GM20431 (cell line): ENCODE results near the gene CBR3.
"Not testable (repeated sequence)": the region's sequence is repeated elsewhere in the genome, so short reads cannot be mapped to it uniquely, and the experiment has no call there.

Source experiments
- in situ Hi-C: fragments of 300-500 bp; cut with MseI, MboI; formaldehyde crosslinking; loops from one replicate; pipeline ENCODE4 v1.15.0; 2020; ENCODE audit warnings: low sequenced_read_pairs; ENCODE audit not compliant: unreplicated experiment

The CBR3 gene

DNA sequence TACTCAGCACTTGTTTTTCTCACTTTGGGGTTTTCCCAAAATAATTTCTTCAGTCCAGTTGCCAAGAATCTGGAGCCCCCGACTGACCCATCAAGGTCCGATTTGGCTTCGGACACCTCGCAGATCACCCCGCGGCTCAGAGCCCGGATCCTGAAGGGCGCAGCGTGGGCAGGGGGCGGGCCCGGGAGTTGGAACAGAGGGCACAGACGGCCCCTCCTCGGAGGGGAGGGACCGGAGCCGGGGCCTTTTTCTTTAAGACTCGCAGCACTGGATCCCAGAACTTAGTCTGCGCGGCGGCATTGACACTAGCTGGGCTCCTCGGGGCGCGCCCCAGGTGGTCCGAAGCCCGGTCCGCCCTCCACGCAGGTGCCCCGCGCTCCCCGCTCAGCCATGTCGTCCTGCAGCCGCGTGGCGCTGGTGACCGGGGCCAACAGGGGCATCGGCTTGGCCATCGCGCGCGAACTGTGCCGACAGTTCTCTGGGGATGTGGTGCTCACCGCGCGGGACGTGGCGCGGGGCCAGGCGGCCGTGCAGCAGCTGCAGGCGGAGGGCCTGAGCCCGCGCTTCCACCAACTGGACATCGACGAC is at the start of gene CBR3:
Gene CBR3 (plus strand): TSS at position 277 of the 588 bp plus-strand sequence. CDS start 114 bp downstream, at position 391.
- in situ Hi-C loops: no loop called here

GRCh38 chr21:36087362-36088138 is 47.3 kb upstream of the CBR3 start:
- in situ Hi-C loops: no loop called here

DNA sequence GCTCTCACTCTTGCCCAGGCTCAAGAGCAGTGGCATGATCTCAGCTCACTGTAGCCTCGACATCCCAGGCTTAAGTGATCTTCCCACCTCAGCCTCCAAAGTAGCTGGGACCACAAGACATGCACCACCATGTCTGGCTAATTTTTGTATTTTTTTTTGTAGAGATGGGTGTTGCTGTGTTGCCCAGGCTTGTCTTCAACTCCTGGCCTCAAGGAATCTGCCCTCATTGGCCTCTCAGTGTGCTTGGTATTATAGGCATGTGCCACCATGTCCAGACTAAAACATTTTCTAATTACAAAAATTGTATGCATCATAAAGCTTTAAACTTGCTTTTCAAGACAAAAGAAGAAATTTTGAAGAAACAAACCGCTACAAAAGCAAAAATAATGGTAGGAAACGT is 44.9 kb upstream of the CBR3 start:
- in situ Hi-C loops: no loop called here

DNA sequence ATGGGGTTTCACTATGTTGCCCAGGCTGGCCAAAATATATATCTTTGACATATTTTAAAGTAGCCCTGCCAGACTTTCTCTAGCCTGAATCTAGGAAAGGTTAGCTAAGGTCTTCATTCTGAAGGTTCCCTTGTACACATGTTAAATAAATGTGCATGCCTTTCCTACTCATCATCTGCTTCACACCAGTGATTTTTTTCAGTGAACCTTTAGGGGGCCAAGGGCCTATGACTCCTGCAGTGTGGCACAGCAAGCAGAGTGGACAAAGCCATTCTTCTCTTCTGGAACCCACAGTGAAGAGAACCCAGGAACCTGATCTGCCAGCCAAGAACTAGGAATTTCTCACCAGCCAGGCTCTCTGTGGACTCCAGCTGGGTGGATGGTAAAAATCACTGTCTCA is 42.2 kb upstream of the CBR3 start:
- in situ Hi-C loops: no loop called here

DNA sequence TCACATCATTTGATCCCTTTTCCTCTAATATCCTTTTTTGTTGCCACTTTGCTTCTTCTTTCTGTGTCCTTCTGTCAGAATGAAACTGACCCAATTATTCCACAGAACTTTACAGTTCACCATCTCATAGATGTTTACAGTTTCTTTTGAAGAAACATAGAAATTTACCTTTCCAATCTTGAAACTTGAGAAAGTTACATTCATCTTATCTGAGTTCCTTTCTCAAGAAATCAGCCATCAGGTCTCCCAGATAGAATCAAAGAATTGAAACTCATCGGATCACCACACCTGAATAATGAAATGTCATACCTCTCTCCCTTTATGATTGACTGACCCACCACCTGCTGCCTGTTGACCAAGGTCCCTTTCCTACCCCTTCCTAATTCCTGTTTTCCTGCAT is 41.4 kb upstream of the CBR3 start:
- in situ Hi-C loops: no loop called here

GRCh38 chr21:36096398-36097290 is 38.2 kb upstream of the CBR3 start:
- in situ Hi-C loops: no loop called here

DNA sequence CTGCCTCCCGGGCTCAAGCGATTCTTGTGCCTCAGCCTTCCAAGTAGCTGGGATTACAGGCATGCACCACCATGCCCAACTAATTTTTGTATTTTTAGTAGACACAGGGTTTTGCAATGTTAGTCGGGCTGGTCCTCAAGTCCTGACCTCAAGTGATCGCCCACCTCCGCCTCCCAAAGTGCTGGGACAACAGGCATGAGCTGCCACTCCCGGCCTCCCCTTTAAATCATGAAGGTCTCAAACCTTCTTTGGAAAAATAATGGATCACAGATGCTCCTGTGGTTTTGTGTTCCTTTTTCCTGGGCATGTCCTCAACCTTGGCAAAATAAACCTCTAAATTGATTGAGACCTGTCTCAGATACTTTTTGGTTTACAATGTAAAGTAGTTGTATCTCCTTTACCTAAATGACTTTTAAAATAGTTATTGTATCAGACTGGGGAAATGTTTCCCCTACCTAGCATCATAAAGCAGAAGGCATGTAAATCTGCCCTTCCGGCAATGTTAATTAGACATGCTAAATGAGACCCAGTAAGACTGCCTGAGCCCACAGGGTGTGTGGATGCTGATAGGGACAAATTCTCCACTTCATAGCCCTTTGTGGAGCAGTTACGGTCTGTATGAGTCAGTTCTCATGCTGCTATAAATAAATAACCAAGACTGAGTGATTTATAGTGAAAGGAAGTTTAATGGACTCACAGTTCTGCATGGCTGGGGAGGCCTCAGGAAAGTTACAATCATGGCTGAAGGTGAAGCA is 37.3 kb upstream of the CBR3 start:
- in situ Hi-C loops: no loop called here

GRCh38 chr21:36098182-36098532 is 36.7 kb upstream of the CBR3 start:
- in situ Hi-C loops: no loop called here

- in situ Hi-C loops: no loop called here
These were observed 35.9 kb upstream of the CBR3 start for GRCh38 chr21:36099000-36099399.

- in situ Hi-C loops: not testable (repeated sequence)
These were observed 35.1 kb upstream of the CBR3 start for GRCh38 chr21:36099695-36100211.

DNA sequence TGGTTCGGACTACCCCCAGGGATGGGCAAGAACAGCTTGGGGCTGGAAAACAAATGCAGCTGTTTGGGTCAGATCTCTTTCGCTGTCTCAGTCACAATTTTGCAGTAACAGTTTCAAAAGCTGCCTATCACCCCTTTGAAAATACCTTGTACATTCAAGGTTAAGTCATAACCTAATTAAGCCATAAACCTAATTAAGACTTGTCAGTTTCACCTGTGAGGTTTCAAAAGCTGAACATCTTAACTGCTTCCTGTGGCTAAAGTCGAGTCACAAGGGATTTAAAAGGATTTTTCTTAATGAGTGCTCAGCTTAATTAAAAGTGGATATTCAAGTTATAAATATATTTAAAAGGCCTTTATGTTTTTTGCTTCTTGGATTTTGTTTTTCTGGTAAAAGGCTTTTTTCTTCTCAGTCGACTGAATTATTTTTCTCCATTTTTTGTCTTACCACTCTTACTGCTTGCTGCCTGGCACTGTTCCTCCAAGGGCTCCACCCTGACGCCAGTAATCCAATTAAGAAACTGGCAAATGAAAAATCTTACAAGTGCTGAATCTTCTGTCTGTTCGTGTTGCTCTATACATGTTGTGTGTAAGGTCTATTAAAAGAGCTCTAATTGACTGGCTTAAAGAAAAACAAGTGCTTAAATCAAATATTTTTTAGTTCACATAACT is 33.8 kb upstream of the CBR3 start:
- in situ Hi-C loops: no loop called here

GRCh38 chr21:36103434-36103833 is 31.4 kb upstream of the CBR3 start:
- in situ Hi-C loops: no loop called here

GRCh38 chr21:36104317-36105300 is 30.3 kb upstream of the CBR3 start:
- in situ Hi-C loops: no loop called here

DNA sequence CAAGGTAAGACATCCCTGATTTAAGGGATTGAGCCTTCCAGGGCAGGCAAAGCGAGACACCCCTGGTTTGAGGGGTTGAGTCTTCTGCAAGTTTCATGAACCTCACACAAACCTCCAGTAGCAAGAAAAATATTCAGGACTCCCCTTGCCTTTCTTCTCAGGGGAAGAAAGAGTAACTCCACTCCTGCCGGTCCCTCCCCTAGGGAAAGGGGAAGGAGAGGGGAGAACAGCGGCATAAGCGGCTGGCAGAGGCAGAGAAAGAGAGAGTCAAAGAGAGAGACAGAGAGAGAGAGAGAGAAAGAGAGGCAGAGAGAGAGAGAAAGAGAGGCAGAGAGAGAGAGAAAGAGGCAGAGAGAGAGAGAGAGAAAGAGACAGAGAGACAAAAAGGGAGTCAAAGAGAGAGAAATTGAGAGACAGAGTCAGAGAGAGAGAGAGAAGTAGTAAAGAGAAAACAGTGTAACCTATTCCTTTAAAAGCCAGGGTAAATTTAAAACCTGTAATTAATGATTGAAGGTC is 29.5 kb upstream of the CBR3 start:
- in situ Hi-C loops: no loop called here

- in situ Hi-C loops: no loop called here
These were observed 25.0 kb upstream of the CBR3 start for GRCh38 chr21:36109868-36110267.

- in situ Hi-C loops: no loop called here
These were observed 23.6 kb upstream of the CBR3 start for GRCh38 chr21:36111238-36111637.

DNA sequence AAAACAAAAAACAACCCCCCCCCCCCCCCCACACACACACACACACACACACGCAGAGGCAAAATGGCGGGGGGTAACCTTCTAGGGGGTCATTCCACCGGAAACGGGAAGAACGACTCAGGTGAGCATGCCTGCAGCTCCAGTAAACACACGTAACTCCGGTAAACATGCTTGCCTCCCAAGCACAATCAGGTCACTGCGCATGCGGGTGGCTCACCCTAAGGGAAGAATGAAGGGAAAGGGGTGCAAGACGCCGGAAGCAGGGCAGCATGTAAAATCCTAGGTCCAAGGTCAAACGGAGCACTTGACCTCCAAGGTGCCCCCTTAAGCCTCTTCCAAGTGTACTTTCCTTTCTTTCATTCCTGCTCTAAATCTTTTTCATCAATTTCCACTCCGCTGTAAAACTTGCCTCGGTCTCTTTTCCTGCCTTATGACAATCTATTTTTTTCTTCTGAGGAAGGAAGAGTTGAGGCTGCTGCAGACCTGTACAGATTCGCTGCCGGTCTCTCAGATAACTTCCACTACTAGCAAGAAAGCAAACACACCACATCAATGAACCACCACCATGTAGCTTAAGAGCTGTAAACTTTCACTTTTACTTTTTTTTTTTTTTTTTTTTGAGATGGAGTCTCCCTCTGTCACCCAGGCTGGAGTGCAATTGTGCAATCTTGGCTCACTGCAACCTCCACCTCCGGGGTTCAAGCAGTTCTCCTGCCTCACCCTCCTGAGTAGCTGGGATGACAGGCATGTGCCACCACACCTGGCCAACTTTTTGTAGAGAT is 21.0 kb upstream of the CBR3 start:
- in situ Hi-C loops: no loop called here
